NAMALWA (cell line): ENCODE results near the gene C1orf146.
"Not testable (repeated sequence)": the region's sequence is repeated elsewhere in the genome, so short reads cannot be mapped to it uniquely, and the experiment has no call there.

Source experiments
- DNase-seq: peaks from one replicate; pipeline ENCODE4 v3.0.0-alpha.2; 2015; ENCODE audit warnings: low spot score

Gene C1orf146, protein sequence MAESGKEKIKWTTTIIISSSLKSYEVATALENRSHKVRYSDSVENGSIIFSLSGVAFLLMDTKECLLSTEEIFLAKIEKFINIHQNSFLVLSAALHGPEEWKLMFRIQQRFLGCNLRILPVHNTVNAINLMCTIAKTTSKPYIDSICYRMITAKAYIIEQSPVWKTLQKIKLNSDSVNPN

DNA sequence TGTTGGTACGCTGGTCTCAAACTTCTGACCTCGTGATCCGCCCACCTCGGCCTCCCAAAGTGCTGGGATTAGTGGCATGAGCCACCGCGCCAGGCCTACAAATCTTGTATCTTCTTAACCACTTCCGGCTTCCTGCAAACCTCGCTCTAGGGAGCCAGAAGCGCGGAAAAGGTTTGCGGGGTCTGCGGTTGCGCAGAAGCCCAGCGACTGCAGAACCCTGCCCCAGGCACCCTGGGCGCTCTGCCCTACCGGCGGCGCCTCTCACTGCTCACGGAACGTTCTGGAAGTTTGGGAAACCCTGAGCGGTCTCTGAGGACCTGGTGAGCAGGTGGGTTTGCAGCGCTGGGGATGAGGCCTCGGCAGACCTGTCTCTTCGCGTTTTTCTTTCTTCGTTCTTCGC is at the start of gene C1orf146:
Gene C1orf146 (plus strand): TSS at position 195 of the 400 bp plus-strand sequence. CDS start 13,506 bp downstream, outside the sequence.
- no peak for DNase-seq

DNA sequence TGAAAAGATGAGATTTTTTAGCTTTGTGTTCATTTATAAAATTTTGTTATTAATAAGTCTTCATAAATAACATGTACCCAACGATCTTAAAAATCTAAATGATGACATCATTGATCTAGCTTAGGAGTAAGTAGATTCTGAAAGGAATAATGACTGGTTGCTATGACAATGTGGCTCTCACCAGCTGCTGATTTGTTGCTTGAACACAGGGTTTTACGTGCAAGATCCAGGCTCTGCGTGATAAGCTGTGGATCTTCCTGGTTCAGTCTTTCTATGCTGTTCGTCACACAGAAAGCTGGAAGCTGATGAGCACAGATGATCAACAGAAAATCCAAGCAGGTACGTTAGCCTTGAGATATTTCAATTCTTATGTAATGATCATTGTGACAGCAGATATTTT is 49.1 kb upstream of the C1orf146 start:
- DNase-seq: no peak

DNA sequence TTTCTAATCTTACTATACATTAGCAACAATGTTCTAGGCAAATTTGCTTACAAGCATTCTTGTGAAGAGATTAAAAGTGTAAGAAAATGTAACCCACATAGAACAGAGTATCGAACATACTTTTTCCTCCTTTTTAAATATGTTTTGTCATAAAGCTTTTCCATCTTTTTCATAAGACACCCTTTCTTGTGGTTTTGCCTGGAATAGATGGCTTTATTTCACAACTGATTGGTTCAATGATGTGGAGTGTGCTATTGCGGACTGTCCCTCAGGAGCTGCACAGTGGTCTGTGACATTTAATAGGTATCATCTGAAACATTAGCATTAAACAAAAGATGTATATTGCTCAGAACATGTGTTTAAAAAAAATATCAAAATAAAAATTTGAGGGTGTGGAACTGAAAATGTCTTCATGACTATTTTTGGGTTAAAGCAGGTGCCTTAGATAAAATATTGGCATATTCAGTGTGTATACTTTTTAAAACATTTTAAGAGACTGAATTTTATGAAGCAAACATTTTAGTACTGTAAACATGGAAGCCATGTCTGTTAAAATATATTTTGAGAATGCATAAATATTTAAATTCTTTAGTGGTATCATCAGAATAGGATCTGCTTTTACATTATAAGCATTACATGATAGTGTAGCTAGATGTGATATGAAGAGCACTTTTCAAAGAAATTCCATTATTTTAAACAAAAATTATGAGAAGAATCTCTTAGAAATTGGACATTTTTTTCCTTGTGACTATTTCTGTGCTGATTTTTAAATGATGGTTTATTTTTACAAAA is 48.3 kb upstream of the C1orf146 start:
- no peak for DNase-seq

DNA sequence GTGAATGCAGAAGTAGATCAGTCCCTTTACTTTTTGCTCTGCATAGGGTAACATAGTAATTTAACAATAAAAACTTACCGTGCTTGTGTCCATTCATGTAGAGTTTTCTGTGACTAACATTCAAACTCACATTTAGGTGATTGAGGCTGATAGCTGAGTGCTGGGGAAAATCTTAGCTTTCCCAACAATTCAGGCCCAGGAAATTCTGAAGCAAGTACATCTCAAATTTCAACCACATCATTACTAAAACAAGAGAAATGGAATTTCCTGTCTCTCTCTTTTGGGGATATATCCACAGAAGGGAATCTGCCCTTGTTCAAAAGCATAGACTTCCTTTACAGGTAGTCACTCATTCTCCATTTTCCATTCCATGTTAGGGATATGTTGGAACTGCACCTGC is 33.1 kb upstream of the C1orf146 start:
- no peak for DNase-seq

DNA sequence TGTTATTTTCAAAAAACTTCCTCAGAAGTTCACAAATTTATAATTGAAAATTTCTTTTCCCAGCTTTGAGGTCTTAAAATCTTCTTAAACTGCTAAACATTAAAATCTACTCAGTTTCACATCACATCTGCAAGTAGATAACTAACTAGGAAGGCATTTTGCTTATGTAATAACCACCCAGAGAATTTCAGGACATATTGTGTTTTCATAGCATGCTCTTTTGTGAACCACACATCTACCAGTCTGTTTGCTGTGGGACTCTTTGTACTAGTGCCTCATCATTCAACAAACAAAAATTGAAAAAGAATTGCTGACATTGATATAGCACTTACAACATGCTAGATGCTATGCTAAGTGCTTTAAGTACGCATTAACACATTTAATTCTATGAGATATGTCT is 31.6 kb upstream of the C1orf146 start:
- no peak for DNase-seq

DNA sequence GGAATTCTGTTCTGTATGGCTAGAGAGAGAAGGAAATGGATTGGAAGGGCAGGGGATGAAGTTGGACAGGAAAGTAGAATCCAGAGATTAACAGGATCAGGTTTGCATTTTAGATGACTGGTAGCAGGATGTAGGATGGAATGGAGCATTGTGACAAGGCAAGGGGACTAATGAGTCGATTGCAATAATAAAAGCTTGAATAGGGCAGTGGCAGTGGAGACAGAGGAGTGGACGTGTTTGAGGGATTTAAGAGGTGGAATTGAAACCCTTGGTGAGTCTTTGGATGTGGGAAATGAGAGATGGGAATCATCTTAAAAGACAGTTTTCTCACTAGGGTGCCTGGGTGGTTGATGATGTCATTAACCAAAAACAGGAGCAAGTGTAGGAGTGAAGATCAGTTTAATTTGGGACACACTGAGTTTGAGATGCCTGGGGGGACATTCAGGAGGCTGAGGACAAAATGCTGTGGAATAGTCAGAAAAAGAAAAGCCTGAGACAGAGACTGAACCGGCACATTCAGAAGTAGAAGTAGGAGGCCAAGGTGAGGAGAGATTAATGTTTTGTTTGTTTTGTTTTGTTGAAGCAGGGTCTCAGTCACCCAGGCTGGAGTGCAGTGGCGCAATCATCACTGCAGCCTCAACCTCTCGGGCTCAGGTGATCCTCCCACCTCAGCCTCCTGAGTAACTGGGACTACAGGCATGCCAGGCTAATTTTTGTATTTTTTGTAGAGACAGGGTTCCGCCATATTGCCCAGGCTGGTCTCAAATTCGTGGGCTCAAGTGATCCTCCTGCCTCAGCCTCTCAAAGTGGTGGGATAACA is 29.1 kb upstream of the C1orf146 start:
- no peak for DNase-seq

DNA sequence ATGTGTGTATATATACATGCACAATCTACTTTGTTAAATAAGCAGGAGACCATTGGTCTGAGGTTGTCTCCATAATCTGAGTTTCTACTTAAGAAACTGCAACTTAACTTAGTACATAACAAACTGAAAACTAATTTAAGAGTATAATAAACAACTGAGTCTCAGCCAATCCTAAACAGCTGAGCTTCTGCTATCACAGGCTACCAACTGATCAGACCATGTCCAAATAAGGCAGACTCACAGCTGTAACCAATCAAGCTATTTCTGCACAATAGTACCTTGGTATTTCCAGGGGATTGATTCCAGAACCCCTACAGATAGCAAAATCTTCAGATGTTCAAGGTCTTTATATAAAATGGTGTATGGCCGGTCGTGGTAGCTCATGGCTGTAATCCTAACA is 26.0 kb upstream of the C1orf146 start:
- DNase-seq: no peak

DNA sequence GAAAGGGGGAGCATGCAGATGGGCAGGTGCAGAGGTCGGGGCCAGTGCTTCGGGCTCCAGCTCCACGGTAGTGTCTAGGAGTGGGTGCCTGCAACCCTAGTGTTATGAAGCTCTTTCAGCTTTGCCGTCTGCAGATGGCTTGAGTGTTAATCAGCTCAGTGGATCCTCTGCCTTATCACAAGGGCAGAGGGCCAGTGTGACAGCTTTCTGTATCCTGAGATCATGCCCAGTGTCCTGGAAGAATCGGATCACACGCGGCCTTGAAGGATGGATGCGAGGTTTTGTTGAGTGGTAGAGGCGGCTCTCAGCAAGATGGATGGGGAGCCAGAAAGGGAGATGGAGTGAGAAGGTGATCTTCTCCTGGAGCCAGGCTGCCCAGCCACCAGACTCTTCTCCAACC is 25.5 kb upstream of the C1orf146 start:
- DNase-seq: no peak

DNA sequence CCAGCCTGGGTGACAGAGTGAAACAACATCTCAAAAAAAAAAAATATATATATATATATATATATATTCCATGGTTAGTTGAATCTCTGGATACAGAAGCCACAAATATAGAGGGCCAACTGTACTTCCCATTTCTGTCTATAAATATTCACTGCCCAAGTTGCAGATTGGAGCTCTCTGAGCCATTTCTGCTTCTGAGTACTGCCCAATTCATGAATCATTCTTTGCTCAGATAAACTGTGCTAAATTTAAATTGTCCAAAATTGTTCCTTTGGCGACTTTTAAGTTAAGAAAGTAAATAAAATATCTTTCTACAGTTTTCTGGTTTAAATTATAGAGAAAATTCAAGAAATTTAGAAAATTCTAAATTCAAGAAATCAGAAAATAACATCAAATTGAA is 23.2 kb upstream of the C1orf146 start:
- DNase-seq: no peak

DNA sequence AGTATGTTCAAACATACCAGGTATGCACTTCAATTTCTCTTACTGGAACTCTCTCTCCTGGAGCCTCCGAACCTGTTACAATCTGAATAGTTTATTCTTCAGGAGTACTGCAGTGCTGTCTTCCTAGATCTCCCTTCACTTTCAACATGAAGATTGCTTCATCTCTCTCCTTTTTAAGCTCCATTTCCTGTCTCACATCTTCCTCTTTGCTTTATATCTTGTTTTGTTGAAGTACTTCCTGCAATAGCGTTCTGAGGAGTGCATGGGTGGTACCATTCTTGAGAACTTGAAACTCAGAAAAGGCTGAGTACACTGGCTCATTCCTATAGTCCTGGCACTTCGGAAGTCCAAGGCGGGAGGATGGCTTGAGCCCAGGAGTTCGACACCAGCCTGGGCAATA is 15.7 kb upstream of the C1orf146 start:
- peak; percentile 15 for DNase-seq

DNA sequence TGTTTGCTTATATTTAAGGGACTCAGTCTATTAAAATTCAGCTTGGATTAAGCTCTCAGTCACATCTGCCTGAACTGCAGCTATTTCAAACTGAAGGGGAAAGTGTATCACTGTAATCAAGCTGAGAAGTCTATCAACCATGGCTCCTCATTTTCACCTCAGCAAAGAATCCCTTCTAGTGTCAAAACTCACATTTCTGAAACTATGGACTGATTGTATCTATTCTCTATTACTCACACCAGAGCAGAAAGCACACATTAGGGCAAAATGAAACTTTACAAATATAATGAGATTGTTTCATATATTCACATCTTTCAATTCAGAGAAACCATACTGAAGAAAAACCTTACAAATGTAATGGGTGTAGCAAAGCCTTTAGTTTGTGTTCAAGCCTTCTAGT is 14.6 kb upstream of the C1orf146 start:
- no peak for DNase-seq

DNA sequence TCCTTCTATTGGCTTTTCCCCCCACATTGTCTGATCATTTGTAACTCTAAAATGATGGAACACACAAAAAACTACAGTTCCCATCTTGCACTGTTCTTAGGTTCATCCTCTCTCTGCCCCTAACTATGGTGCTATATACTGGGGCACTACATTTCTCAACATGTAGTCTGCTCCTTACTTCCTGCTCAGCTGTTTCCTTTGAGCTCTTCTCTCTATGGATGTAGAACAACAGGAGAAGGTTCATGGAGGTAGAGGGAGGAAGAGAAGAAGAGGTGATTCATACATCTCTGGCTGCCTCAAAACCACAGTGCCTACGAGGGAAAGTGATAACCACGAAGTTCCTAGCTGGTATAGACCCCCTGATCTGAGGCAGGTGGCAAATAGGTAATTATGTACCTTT is 7.0 kb upstream of the C1orf146 start:
- DNase-seq: no peak

DNA sequence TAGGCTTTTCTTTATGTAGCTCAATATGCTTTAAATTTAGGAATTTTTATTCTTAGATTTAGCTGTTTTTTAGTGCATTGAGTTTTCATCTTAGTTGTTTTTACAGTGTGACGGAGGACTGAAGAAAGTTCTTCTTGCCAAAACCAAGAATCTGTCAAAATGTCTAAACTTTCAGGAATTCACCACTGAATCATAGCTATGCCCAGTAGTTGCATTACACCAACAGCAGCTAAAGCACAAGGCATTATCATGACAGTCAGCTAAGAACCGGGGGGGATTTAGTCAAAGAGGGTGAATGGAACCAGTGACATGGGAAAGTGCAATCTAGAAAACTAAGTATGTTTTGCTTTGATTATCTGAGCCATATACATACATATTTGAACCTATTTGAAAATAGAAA is 6.5 kb upstream of the C1orf146 start:
- DNase-seq: no peak

DNA sequence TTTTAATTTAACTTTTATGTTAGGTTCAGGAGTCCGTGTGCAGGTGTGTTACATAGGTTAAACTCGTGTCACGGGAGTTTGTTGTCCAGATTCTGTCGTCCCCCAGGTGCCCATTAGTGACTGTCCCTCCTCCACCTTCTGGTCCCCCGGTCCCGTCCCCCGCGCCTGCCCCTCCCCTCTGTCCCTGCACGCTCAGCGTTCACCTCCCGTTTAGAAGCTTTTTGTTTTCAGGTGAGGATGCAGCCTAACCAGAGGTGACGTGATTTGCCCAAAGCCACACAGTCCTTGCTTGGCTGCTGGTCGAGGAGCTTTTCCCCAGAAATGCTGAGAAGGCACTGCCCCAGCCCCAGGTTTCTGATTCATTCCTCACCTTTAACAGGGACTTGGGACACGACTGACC is 844 bp downstream of the C1orf146 start:
- DNase-seq: no peak

DNA sequence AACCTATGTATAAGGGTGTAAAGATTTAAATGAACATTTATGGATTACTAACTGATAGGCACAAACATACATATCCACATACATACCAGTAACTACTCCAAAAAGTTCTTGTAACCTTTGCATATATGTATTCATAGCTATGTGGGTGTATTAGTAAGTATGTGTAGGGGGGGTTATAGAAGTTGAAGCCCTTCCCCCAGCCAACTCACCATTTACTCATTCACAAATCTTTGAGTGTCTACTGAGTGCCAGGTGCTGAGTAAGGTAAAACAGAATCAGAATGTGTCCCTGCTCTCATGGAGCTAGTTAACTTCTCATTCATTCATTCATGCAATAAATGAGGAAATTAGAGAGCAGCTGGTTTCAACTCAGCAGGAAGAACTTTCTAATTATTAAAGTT is 1.3 kb downstream of the C1orf146 start:
- no peak for DNase-seq

DNA sequence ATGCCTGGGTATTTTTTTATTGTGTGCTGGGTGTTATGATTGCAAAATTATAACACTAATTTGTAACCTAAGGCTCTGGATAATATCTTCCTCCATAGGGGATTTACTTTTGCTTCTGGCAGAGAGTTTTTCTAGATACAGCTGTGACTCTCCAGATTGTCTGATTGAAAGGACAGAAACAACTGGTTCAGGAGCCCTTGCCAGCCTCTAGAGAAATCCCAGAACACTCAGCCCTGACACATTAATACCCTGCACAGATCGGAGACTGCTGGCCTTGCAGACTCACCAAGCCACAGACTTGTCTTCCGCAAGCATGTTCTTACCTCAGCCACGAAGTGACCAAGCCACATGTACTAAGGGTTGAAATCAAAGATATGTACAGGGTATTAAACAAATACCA is 10.7 kb downstream of the C1orf146 start:
- DNase-seq: no peak

DNA sequence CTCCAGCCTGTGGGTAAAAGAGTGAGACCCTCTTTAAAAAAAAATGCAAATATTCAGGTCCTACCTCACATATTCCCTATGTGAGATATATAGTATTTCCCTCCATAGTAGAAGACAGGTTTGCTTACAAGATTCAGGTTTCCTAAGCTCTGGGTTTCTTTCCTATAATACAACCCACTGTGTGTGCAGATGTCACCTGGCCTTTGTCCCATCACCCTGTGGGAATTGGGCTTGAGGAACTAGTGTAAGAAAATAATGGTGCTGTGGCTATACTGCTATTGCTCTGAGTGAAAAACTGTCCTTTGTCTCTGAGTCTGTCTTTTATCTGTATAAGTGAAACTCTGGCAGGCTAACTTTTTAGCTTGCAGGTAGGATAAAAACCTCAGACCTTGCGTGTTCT is 13.0 kb downstream of the C1orf146 start:
- no peak for DNase-seq

DNA sequence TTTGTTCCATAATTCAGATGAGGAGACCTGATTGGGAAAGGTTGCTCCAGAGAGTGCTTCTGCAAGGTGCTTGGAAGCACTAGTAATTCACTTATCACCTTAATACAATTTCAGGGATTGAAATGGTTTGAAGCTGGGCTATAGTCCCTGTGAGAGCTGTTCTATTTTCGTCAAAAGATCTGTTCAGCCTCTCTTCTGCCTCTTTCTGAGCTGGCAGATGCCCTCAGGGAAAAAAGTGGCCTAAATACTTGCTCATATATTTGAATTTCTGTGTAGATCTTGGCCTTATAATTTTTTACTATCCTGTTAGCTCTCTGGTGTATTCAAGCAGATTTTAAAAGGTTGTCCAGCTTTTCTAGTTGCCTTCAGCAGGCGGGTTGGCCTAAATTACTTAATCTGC is 22.3 kb downstream of the C1orf146 start:
- DNase-seq: no peak

DNA sequence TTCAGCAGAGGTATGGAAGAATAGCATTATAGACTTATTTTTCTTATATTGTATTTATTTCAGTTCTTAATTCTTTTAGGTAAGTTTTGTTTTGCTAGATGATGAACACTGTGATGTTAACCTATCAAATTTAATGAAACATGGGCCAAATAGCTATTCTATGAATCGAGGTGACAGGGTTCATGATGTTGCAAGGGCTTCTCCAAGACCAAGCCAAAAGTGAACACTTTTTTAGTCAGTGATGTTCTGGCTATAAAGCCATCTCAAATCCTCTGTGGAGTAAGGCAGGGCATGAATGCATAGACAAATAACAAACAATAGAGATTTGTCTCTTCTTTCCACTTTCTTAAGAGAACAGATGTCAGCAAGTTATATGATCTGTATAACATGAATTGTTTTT is 26.7 kb downstream of the C1orf146 start:
- DNase-seq: no peak

DNA sequence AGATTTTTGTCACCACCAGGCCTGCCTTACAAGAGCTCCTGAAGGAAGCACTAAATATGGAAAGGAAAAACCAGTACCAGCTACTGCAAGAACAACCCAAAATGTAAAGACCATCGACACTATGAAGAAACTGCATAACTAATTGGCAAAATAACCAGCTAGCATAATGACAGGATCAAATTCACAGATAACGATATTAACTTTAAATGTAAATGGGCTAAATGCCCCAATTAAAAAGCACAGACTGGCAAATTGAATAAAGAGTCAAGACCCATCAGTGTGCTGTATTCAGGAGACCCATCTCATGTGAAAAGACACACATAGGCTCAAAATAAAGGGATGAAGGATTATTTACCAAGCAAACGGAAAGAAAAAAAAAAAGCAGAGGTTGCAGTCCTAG is 37.0 kb downstream of the C1orf146 start:
- DNase-seq: not testable (repeated sequence)

DNA sequence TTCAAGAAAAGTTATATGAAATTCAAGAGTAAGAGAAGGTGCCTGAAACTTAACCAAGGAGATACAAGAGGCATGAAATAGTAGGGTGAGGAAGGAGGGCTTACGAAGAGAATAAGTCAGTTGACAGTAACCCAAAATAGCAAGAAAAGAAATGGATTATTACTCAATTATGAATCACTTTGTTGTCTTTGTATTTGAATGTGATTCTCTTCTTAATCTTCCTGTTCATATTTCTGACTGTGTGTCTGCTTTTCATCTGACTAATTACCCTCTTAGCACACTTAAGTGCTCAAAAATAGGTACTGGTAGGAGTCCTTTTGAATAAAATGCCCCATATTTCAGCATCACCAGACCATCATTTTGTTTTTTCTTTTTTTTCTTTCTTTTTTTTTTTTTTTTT is 41.6 kb downstream of the C1orf146 start:
- no peak for DNase-seq

DNA sequence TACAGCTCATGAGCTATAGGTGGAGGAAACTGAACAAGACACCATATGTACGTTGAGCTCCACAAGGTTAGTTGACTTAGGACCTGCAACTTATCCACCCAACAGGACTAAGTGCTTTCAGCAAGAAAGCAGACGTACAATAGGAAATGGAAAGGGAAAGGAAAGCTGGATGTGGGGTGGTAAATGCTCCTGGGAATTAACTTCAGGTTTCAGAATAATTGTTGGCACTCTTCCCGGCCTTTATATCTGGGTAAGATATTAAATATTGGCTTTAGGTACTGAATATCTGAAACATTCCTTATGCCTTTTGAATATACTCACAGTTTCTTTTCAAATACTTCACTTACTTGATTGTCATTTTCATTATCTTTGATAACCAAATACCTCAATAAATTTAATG is 44.8 kb downstream of the C1orf146 start:
- DNase-seq: no peak

DNA sequence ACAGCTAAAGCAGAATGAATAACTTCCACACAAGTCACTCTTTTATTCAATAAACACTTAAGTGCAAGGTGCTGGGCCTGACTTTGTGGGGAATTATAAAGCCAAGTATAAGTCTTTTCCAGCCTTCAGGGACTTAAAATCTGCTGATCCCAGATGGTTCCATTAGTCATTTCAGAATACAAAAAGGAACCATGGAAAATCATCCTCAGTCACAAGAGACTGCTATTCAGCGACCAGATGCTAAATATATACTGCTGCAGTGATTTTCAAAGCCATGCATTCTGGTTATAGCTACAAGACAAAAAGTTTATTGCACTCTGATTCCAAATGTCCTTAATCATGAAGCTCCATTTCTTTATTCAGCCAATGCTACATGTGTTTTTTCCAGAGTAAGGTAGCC is 55.3 kb downstream of the C1orf146 start:
- DNase-seq: no peak
